HEK293T (cell line): ENCODE data around the gene SETD3.

Source experiments
- ARNT ChIP-seq: fragments of 450-650 bp; IDR thresholded peaks from 2 replicates; pipeline ENCODE4 v1.6.1; 2017; ENCODE audit warnings: mild to moderate bottlenecking
- BHLHE40 ChIP-seq: fragments of 450-650 bp; IDR thresholded peaks from 2 replicates; pipeline ENCODE4 v1.6.1; 2016; ENCODE audit warnings: mild to moderate bottlenecking, moderate library complexity, borderline replicate concordance
- CTBP1 ChIP-seq: fragments of 450-650 bp; IDR thresholded peaks from 2 replicates; pipeline ENCODE4 v1.6.1; 2016; ENCODE audit warnings: borderline replicate concordance
- ELF4 ChIP-seq: fragments of 450-650 bp; IDR thresholded peaks from 2 replicates; pipeline ENCODE4 v1.6.1; 2017; ENCODE audit warnings: antibody characterized with exemption
- FOXA1 ChIP-seq: fragments of 450-650 bp; IDR thresholded peaks from 2 replicates; pipeline ENCODE4 v1.6.1; 2016; ENCODE audit warnings: mild to moderate bottlenecking
- FOXK2 ChIP-seq: fragments of 450-650 bp; IDR thresholded peaks from 2 replicates; pipeline ENCODE4 v1.6.1; 2016; ENCODE audit warnings: mild to moderate bottlenecking
- FOXM1 ChIP-seq: fragments of 450-650 bp; IDR thresholded peaks from 2 replicates; pipeline ENCODE4 v1.6.1; 2017; ENCODE audit warnings: mild to moderate bottlenecking, borderline replicate concordance
- L3MBTL2 ChIP-seq: fragments of 450-650 bp; conservative IDR thresholded peaks from 2 replicates; pipeline ENCODE4 v1.6.1; 2016; ENCODE audit warnings: mild to moderate bottlenecking
- NFRKB ChIP-seq: fragments of 450-650 bp; IDR thresholded peaks from 2 replicates; pipeline ENCODE4 v1.6.1; 2016; ENCODE audit warnings: mild to moderate bottlenecking, moderate library complexity
- SP1 ChIP-seq: fragments of 450-650 bp; IDR thresholded peaks from 2 replicates; pipeline ENCODE4 v1.6.1; 2017

DNA sequence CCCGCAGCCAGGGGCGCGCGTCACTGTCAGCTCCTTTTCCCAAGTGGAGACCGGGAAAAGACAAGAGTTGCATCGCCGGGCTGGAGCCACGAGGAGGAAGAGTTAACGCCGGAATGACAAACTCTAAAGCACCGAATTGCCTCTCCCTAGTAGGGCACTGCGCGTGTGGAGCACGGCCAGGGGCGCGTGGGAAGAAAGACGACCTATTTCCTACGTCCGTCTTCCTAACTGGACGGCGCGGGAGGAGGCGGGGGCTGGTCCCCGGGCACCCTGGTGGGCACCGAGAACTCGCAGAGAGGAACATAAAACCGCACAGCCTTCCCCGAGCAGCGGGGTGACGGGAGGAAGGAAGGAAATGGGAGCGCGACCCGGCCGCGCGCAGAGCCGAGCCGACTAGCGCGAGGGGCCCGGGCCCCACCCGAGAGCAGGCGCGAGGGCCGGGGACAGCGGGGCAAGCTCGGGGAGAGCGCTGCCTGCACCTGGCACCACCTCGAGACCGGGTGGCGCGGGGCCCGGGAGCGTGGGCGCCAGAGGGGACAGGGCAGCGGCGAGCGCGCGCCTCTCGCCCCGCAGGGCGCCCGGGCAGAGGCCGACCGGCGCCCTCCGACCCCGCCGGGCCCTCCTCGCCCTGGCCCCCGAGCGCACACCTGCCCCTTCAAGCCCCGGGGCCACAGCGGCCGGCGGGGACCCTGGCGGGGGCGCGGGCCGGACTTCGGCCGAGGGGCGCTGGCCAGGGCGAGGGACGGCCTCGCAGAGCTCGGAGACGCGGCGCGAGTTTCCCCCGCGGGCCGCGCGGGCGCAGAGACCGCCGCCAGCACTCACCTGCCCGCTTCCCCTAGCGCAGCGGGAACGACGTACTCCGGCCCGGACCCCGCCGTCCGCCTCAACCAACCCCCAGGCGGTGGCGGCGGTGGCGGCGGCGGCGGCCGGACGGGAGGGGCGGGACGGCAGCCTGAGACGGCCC is at the start of gene SETD3:
- TF ChIP-seq SP1 (no peak), FOXK2 (no peak), CTBP1 (no peak), FOXM1 (no peak), L3MBTL2 (peak; percentile 54), FOXA1 (no peak), BHLHE40 (no peak), ELF4 (no peak), NFRKB (no peak), ARNT (no peak)
